ENCODE data around the gene PSMD9.

- TF ChIP-seq CTCF (IDR thresholded peaks at IDR 0.05), result no peak
- TF ChIP-seq POLR2AphosphoS5 (IDR thresholded peaks at IDR 0.05), result no peak
- TF ChIP-seq POLR2A (IDR thresholded peaks at IDR 0.05), result no peak
Observed at GRCh38 chr12:121961195-121961879, 72.7 kb downstream of the PSMD9 start.
